ENCODE results near the gene TOR4A.

Gene TOR4A

DNA sequence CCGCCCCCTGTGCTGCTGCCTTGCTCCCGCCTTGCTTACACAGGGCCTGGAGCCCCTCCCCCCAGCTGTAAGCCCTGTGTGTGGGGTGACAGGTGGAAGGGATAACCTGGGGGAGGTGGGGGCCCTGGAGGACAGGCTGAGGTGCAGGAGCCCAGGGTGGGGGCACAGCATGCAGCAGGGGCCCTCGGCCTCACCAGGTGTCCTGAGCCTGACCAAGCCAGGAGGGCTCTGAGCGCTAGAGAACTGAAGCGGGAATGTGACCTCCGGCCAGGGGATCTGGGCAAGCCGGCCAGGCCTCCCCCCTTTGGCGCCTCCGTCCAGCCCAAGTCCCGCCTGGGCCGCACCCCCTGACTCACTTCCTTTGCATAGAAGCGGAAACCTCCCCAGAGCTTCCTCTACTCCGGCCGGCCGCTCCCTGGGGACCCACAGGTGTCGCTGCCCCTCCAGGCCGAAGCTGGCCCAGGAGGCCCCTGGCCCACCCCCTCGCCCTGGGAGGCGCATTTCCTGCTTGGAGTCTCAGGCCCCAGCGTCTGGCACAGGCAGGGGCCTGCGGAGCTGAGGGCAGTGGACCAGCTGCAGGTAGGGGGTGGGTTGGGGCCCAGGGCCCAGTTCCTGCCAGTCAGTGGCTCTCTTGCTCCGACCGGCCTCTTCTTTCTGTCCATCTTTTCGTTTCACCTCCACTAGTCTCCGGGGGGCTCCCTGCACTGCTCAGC, at the start of gene TOR4A:
TOR4A (plus strand) TSS at position 398 of the 713 bp plus-strand sequence. CDS start 964 bp downstream, outside the sequence.
- peak in 3 of 10 donors; percentile 36 to 90 (median 47) for DNase-seq
- intact Hi-C loops (cut with DNase I), result no loop called here

DNA sequence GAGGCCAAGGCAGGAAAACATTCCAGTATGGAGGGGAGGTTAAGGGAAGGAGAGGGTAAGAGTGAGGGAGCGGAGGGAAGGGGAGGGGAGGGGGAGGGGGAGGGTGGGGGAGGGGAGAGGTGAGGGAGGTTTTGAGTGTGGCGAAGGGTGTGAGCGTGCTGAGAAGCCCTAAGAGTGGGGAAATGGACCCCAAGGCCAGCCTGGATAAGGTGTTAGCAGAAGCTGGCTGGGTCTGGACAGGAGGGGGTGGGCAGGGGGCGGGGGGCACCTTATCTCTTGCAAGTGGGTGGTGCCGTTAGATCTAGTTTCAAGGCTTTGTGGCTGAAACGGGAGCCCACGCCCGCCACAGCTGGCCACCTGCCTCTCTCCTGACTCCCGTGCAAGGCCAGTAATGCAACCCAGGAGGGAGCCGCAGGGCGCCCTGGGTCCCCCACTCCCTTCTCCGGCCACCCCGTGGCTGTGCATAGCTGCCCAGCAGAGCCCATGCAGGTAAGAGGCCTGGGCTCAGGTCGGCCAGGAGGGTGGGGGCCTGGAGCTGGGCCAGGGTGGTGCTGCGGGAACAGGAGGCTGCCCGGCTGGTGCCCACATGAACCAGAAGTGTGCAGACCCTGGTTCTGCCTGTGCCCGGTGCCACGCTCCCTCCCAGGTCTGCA, 49.5 kb upstream of the TOR4A start:
- peak in 1 of 10 donors; percentile 82 for DNase-seq

DNA sequence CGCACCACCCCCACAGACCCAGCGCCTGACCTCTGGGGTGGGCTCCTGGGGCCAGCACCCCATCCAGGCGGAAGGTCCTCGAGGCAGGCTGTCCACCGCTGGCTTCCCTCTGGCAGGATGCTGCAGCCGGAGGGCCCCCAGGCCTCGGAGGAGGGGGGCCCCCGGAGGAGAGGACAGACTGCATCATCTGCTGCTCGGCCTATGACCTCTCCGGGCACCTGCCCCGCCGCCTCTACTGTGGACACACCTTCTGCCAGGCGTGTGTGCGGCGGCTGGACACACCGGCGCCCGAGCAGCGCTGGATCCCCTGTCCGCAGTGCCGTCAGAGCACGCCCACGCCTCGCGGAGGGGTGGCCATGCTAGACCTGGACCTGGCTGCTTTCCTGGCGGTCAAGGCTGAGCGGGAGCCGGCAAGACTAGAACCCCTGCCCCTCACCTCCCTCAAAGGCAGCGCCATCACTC, 49.0 kb upstream of the TOR4A start:
- intact Hi-C loops (cut with DNase I), result no loop called here
- no peak for DNase-seq

More for the DNA sequence above, 49.5 kb upstream of the TOR4A start:
- intact Hi-C loops (cut with DNase I), result loop anchor here (2.0 kb wide), 1 partner anchor 109 kb away; no protein-coding TSS in a partner anchor

DNA sequence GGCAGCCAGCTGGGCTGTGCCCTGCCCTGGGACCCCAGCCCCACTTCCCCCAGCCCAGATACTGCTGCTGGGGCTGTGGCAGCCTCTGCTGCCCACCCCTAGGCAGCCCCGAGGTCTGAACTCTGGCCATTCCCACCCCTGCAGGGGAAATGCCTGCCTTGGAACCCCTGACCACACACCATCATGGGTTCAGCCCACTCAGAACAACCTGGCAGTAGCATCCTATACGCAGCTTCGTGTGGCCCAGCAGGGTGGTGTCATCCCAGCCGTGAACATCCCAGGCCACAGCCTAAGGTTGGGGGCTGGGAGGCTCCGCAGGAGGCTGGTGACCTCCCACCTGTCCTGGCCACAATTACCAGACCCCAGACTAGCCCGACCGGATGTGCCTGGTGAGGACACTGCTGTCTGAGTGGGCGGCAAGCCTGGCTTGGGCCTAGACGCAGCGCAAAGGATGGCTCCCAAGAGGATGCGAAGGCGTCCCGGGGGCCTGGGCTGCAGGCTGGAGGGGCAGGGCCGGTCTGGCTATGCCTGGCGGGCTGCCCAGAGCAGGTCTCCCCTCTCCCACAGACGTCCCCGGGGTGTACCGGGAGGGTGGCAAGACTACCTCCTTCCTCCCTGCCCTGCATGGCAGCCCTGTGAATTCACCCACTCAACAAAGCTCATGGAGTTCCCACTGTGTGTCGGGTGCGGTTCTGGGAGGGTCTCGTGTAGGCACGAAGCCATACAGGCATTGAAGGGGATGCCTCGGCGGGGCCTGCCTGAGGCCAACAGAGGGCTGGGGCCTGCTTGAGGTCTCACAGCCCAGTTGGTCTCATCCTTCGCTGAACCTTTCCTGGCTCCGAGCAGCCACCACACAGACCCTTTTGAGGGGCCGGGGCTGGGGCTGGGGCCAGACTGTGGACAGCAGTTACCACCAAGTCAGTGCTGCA, 48.3 kb upstream of the TOR4A start:
- DNase-seq, result no peak
- intact Hi-C loops (cut with DNase I), result no loop called here

DNA sequence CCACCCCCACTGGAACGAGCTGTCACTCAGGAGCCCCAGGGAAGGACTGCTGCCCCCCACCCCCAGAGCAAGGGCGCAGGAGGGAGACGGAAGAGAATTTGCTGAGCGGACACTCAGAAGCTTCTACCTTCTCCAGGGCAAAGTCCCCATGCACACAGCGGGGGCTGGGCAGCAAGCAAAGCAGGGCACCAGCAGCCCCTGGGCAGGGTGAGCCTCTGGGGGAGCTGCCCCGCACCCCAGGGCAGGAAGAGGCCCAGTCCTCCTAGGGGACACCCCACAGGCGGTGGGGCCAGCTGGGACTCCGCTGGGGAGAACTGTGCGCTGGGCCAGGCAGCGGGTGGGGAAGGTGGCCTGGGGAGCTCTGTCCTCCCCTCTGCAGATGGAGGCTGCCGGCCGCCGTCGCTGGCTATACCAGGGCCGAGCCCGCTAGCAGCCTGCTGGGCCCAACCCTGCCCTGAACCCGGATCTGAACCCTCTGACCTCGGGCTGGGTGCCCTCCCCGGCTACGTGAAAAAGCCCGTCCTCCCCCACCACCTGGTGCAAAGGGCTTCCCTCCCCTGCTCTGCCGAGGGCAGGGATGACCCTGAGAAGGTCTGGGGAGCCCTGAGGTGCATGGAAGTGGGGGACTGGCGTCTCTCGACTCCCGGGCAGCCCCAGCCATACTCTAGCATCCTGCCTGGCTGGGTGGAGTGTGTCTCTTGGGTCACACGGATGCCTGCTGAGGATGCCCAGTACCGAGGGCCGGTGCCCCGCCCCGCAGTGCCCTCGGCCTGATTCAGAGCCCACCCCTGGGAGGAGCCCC, 47.4 kb upstream of the TOR4A start:
- DNase-seq, result no peak
- intact Hi-C loops (cut with DNase I), result no loop called here

DNA sequence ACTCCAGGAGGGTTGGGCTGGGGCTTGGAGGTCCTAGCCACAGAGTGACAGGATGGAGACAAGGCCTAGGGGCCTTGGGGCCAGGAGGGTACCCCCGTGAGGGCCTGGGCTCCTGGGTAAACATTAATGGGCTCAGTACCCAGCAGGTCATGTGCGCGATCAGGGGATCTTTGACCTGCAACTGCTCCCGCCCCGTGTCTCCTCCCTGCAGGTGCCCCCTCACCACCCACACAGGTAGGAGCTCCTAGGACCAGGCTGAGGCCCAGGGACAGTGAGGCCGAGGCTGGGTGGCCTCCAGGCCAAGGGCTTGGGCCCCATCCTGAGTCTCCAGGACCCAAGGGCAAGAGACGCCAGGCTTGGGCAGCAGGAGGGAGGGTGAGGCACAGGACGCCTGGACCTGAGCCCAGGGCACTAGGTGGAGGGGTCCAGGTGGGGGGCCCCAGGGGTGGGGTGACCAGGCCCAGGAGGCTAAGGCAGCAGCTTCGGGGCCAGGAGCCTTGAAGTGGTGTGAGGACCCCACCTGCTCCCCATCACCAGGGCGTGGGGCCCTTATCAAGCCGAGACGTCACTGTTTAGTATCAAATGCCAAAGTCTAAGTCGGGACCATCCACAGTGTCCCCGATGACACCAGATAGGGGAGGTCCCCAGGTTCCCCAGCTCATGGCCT, 46.7 kb upstream of the TOR4A start, which contains the start of gene SLC34A3:
SLC34A3 (plus strand) TSS at position 197 of the 667 bp plus-strand sequence. CDS start 802 bp downstream, outside the sequence.
- intact Hi-C loops (cut with DNase I), result no loop called here

DNA sequence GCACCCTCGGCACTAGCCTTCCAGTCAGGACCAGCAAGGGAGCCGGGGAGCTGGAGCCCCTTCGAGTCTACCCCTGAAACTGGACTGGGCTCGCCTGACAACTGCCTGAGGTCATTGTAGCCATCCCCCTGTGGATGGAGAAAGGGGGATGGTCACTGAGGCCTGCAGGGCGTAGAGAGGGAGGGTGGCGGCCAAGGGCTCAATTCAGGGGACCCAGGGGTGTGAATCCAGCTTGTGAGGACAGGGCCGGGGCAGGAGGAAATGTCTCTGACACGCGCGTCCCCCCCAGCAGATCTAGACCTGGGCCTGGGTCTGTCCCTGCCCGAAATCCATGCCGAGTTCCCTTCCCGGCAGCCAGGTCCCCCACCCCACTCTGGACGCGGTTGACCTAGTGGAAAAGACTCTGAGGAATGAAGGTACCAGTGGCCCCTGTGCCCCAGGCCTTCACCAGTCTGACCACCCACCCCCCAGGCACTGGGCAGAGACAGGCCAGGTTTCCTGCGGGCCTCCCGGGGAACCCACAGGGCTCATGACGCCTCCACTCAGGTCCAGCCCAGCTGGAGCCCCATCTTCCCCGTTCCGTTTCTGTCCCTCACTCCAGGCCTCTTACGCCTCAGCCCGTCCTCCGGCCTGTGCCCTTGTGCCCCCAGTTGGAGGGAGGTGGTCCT, 46.0 kb upstream of the TOR4A start:
- intact Hi-C loops (cut with DNase I), result no loop called here

More for the DNA sequence above, 46.7 kb upstream of the TOR4A start, which contains the start of gene SLC34A3:
- DNase-seq, result no peak

DNA sequence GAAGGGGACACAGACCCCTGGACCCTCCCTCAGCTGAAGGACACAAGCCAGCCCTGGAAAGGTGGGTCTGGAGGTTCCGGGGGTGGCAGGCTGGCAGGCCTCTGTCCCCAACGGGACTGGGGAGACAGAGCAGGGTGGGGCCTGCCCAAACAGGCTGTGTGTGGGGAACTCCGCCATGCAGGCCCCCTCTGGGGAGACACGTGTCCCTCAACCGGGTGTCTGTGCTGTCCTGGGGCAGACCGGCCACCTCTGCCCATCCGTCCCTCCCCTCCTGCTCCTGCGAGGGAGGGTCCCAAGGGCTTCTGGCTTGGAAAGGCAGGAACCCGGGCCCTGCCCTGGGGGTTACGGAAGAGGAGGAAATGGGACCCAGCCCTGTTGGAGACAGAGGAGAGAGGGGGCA, 45.4 kb upstream of the TOR4A start:
- intact Hi-C loops (cut with DNase I), result no loop called here
- no peak for DNase-seq

More for the DNA sequence above, 46.0 kb upstream of the TOR4A start:
- DNase-seq, result no peak

DNA sequence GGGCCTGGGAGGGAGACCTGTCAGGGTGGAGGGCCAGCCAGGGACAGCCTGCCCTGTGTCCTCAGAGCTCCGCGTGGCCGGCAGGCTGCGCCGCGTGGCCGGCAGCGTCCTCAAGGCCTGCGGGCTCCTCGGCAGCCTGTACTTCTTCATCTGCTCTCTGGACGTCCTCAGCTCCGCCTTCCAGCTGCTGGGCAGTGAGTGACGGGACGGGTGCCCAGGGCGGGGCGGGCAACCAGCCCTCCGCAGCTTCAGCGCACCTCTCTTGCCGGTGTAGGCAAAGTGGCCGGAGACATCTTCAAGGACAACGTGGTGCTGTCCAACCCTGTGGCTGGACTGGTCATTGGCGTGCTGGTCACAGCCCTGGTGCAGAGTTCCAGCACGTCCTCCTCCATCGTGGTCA, 45.0 kb upstream of the TOR4A start:
- DNase-seq, result no peak
- intact Hi-C loops (cut with DNase I), result no loop called here

DNA sequence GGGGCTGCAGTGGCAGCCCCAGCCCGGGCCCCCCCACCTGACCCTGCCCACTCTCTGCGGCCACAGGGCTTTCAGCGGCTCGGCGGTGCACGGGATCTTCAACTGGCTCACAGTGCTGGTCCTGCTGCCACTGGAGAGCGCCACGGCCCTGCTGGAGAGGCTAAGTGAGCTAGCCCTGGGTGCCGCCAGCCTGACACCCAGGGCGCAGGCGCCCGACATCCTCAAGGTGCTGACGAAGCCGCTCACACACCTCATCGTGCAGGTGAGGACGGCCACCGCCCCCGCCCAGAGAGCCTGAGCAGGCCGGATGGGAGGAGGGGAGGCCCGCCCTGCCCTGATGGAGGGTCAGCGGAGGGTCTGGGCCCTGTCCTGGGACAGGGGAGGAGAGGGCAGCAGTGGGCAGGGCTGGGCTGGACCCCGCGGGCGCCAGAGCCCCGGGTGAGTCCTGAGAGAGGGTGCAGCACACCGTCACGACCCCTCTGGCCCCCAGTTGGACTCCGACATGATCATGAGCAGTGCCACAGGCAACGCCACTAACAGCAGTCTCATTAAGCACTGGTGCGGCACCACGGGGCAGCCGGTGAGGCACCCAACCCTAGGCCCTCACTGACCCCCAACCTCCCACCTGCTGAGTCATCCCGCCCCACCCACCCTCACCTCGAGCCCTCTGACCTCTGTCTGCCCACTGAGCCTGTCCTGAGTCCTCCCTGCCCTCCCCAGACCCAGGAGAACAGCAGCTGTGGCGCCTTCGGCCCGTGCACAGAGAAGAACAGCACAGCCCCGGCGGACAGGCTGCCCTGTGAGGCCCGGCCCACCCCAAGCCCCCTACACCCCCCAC, 44.2 kb upstream of the TOR4A start:
- no peak for DNase-seq
- intact Hi-C loops (cut with DNase I), result no loop called here

DNA sequence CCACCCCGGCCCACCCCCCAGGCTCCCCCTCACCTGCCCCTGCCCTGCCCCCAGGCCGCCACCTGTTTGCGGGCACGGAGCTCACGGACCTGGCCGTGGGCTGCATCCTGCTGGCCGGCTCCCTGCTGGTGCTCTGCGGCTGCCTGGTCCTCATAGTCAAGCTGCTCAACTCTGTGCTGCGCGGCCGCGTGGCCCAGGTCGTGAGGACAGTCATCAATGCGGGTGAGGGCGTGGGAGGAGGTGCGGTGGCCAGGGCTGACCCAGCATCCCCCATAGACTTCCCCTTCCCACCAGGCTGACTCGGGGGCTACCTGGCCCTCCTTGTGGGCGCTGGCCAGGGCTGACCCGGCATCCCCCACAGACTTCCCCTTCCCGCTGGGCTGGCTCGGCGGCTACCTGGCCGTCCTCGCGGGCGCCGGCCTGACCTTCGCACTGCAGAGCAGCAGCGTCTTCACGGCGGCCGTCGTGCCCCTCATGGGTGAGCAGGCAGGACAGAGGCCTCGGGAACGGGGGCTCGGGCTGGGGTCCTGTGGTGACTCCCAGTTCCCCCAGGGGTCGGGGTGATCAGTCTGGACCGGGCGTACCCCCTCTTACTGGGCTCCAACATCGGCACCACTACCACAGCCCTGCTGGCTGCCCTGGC, 43.4 kb upstream of the TOR4A start:
- intact Hi-C loops (cut with DNase I), result no loop called here
- no peak for DNase-seq

DNA sequence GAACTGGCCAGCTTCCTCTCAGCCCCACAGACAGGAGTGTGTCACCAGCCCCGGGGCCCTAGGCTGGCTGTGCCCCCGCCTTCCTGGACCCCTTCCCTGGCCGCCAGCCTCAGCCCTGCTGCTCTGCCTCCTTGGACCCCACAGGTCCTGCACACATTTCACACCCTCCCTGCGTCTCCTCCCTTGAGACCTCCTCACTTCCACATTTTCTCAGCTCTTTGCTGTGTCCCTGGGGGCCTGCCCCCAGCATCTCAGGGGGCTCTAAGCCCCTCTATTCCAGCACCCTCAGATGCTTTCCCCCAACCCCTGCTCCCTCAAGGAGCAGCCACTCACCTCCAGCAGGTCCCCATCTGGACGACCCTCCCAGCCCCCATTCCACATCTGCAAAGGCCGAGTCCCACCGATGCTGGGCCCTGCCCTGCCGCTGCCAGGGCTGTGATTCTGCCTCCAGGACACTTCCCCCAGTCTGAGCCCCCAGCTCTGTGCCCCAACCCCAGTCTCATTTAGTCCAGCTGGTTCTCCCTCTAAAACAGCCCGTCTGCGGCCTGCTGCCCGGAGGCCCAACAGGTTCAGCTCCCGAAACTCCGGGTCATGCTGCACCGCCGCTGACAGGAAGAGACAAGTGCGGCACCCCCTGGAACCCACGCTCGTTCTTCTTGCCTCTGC, 42.6 kb upstream of the TOR4A start:
- no peak for DNase-seq
- intact Hi-C loops (cut with DNase I), result loop anchor here (5.0 kb wide), 1 partner anchor 48 kb away; the partner anchor contains the start of genes ANAPC2 and SSNA1

DNA sequence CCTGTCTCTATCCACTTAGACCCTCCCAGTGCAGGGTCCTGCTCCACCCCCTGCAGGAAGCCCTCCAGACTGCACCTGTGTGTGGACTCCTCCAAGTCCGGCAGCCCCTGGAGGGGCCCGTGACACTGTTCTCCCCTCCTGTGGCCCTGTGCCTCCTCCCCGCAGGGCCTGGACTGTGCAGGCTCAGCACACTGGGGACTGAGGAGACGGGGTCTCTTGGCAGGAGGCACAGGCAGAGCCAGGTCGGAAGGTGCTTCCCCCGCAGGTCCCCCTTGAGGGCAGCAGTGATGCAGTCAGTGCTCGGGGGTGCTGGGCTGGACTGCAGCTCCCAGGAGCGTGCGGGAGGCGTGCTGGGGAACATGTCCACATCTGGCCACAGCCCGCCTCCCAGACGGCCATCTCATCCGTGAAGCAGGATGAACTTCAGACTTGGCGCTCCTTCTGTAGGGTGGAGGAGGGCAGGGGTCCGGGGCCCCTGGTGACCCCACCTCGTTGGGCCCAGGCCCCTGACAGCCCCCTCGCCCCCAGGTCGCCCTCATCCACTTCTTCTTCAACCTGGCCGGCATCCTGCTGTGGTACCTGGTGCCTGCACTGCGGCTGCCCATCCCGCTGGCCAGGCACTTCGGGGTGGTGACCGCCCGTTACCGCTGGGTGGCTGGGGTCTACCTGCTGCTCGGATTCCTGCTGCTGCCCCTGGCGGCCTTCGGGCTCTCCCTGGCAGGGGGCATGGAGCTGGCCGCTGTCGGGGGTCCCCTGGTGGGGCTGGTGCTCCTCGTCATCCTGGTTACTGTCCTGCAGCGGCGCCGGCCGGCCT, 41.9 kb upstream of the TOR4A start:
- intact Hi-C loops (cut with DNase I), result loop anchor here (5.0 kb wide), 1 partner anchor 48 kb away; the partner anchor contains the start of genes ANAPC2 and SSNA1
- no peak for DNase-seq

DNA sequence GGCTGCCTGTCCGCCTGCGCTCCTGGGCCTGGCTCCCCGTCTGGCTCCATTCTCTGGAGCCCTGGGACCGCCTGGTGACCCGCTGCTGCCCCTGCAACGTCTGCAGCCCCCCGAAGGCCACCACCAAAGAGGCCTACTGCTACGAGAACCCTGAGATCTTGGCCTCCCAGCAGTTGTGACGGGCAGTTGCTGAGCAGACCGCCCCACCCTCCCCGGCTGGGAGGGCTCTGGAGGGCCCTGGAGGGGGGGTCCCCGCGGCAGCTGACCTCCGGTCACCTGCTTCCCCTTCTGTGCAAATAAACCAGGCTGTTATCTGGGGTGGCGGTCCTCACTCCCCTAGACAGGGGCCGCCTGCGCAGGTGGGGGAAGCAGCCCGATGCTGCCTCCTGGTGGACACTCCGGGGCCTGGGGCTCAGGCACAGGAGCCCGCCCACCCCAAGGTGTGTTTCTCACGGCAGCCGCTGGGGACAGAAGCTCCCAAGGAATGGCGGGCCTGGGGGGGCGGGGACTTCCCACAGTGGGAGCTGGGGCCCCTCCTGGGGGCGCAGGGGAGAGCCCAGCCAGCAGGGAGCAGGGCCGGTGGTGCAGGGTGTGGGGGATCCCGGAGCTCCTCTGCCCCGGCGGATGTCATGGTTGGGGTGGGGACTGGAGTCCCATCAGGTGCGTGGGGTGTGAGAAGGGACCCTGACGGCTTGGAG, 41.1 kb upstream of the TOR4A start:
- intact Hi-C loops (cut with DNase I), result loop anchor here (5.0 kb wide), 1 partner anchor 49 kb away; the partner anchor contains the start of genes ANAPC2 and SSNA1
- peak; percentile 66 to 97 (median 82) for DNase-seq

DNA sequence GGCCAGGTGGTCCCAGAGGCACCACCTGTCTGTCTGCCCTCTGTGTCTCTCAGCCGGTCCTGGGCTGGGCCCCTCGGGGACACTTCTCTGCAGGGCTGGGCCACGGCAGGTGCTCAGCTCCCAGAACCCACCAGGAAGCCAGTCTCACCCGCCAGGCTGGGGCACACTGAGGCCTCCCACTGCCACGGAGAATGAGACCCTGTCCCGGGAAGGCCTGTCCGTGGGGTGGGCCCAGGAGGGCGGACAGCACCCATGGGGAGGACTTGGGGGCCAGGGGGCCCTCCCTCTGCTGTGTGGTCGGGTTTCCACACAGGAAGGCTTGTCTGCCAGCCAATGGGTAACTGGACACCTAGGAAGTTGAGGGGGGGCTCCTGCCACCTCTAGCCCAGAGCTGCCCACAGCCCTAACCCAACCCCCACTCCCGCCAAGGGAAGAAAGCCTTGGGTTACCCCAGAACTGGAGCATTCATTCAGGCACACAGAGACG, 40.5 kb upstream of the TOR4A start:
- intact Hi-C loops (cut with DNase I), result loop anchor here (5.0 kb wide), 1 partner anchor 50 kb away; the partner anchor contains the start of genes ANAPC2 and SSNA1
- DNase-seq, result no peak
